ENCODE results near the gene APOBR.
"Not testable (repeated sequence)": the region's sequence is repeated elsewhere in the genome, so short reads cannot be mapped to it uniquely, and the experiment has no call there.

The APOBR gene

GRCh38 chr16:28497861-28498599 lies 3.6 kb downstream of the APOBR start:
- no peak for DNase-seq (ENCODE audit: low read depth in 2 of 2)

- DNase-seq (ENCODE audit: low read depth in 2 of 2), result no peak
Measured at GRCh38 chr16:28498666-28499381, 4.4 kb downstream of the APOBR start.

- DNase-seq (ENCODE audit: low read depth in 2 of 2), result no peak
Measured at GRCh38 chr16:28499854-28500253, 5.4 kb downstream of the APOBR start.

GRCh38 chr16:28500476-28501180 lies 6.2 kb downstream of the APOBR start:
- DNase-seq (ENCODE audit: low read depth in 2 of 2), result not testable (repeated sequence)

- no peak for DNase-seq (ENCODE audit: low read depth in 2 of 2)
Measured at GRCh38 chr16:28501258-28502232, 7.1 kb downstream of the APOBR start.

GRCh38 chr16:28502290-28502689 lies 7.8 kb downstream of the APOBR start:
- DNase-seq (ENCODE audit: low read depth in 2 of 2), result no peak

GRCh38 chr16:28503470-28504259 lies 9.2 kb downstream of the APOBR start:
- DNase-seq (ENCODE audit: low read depth in 2 of 2), result no peak

- DNase-seq (ENCODE audit: low read depth in 2 of 2), result no peak
Measured at GRCh38 chr16:28504707-28505404, 10.4 kb downstream of the APOBR start.

- DNase-seq (ENCODE audit: low read depth in 2 of 2), result no peak
Measured at GRCh38 chr16:28505489-28506137, 11.2 kb downstream of the APOBR start.

- no peak for DNase-seq (ENCODE audit: low read depth in 2 of 2)
Measured at GRCh38 chr16:28511031-28511430, 16.6 kb downstream of the APOBR start.

GRCh38 chr16:28511801-28512789 lies 17.7 kb downstream of the APOBR start:
- no peak for DNase-seq (ENCODE audit: low read depth in 2 of 2)

GRCh38 chr16:28513484-28514181 lies 19.2 kb downstream of the APOBR start:
- no peak for DNase-seq (ENCODE audit: low read depth in 2 of 2)

GRCh38 chr16:28514246-28514645 lies 19.8 kb downstream of the APOBR start:
- DNase-seq (ENCODE audit: low read depth in 2 of 2), result no peak

- DNase-seq (ENCODE audit: low read depth in 2 of 2), result no peak
Measured at GRCh38 chr16:28520672-28521071, 26.2 kb downstream of the APOBR start.

GRCh38 chr16:28521436-28521835 lies 27.0 kb downstream of the APOBR start:
- DNase-seq (ENCODE audit: low read depth in 2 of 2), result no peak

GRCh38 chr16:28522792-28523191 lies 28.3 kb downstream of the APOBR start:
- no peak for DNase-seq (ENCODE audit: low read depth in 2 of 2)

- DNase-seq (ENCODE audit: low read depth in 2 of 2), result no peak
Measured at GRCh38 chr16:28524681-28525171, 30.3 kb downstream of the APOBR start.

Measured in activated CD4-positive, alpha-beta T cell treated with anti-CD3 and anti-CD28 coated beads for 24 hours (primary cell).